GM20000 (cell line): Measurements from ENCODE around the gene SH2D4B.

ENCODE experiments used
- DNase-seq: peaks from one replicate; pipeline ENCODE4 v3.0.0; 2012; ENCODE audit warnings: low spot score
- CTCF ChIP-seq: IDR thresholded peaks from 2 replicates; pipeline ENCODE4 v1.5.1; 2012; ENCODE audit warnings: mild to moderate bottlenecking, control low read depth; ENCODE audit errors: extremely low read depth, missing control alignments

Gene SH2D4B

DNA sequence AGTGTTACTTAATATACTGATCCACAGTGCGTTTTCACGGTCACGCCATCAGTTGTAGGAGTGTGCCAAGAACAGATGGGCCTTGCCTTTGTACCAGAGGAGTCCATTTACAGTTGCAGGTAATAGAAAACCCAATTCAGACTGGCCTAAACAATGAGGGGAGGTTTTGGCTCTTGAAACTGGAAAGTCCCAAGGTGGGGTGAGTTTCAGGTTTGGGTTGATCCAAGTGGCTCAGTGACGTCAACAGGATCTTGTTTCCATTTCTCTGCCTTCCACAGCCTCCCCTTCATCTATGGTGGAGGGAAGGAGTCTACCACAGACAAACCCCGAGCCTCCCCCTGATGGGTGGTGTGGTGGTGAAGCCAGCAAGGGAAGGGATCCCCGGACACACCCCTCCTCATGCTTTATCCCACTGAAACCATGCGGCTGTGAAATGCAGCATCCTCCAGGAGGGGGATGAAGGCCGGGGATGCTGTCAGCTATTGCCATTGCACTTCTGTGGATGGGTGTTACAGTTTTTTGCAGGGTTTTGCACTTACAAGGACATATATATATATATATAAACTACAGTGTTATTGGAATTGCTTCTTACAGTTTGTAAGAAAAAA is 14.8 kb upstream of the SH2D4B start:
- DNase-seq = no peak
- TF ChIP-seq CTCF = no peak

- no peak for DNase-seq
- TF ChIP-seq CTCF = no peak
These were observed 13.9 kb upstream of the SH2D4B start for GRCh38 chr10:80523773-80524172.

GRCh38 chr10:80524190-80524909 is 13.4 kb upstream of the SH2D4B start:
- DNase-seq = no peak
- no peak for TF ChIP-seq CTCF

DNA sequence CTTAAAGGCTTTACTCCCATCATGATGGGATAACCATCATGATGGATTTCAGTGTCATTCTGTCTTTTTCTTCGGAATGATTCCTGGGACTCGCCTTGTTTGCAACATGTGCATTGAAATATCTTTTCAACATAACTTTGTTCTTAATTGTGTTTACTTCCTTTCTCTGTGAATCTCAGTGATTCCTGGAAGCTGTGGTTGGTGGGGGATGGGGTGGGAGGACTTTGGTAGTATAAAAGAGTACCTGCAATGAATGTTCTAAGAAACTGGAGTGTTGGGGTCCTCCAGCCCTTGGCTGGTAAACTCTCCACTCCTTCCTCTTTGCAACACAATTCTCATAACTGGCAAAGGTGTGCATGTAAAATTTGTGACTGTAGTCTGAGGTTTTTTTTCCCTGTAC is 11.5 kb upstream of the SH2D4B start:
- no peak for DNase-seq
- TF ChIP-seq CTCF = no peak

GRCh38 chr10:80526742-80527141 is 11.0 kb upstream of the SH2D4B start:
- TF ChIP-seq CTCF = no peak
- DNase-seq = no peak

DNA sequence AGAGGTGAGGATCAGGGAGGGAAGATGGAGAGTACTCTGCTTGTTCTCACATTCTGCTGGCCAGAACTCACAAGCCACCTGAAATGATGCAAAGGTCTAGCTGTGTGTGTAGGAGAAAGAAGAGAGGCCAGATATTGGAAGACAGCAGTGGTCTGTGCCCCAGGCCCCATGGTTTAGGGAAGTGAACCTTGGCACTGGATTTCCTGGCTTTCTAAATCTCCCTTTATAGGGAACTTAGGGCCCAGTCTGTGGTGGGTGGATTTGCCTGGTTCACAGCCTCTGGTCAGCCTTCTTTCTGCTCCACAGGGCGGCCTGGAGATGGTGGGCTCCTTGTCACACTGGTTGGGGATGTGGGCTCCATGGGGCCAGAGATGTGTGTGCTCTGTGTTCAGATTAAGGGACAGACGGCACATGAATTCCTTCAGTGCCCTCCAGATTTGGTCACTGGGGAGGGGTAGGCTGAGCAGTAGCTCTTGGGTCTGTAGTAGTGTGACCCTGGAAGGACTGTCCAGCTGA is 9.5 kb upstream of the SH2D4B start:
- DNase-seq = no peak
- TF ChIP-seq CTCF = no peak

DNA sequence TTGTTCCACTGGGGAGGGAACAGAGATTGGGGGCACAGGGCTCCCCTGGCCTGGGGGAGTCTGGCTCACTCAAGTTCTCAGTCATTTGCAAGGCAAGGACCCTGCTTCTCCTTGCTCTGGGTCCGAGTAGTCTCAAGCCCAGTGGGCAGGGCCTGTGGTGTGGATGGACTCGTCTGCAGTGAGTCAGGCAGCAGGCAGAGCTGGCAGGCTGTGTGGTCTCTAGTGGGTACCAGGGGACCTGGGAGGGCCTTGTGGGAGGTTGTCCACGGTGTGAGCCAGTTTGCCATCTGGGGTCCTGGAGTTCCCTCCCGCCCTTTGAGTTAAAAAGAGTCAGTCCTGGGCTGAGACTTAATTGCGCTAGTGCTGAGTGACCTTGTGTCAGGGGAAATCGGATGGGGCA is 8.8 kb upstream of the SH2D4B start:
- no peak for TF ChIP-seq CTCF
- DNase-seq = no peak
